OCI-LY7 (cell line): ENCODE data around the gene PABPN1L.

Source experiments
- EZH2phosphoT487 ChIP-seq: fragments of 200-600 bp; sonication (generic); IDR thresholded peaks from 2 replicates; pipeline ENCODE4 v1.6.1; 2018; ENCODE audit warnings: low read depth, borderline replicate concordance, mild to moderate bottlenecking, mixed run types, antibody characterized with exemption, low read length, moderate library complexity, mixed read lengths
- TF ChIP-seq, protein P1 (sequence below): fragments of 200-600 bp; sonication (generic); conservative IDR thresholded peaks from 2 replicates; pipeline ENCODE4 v1.5.1; 2014; ENCODE audit warnings: mild to moderate bottlenecking, antibody characterized with exemption, low read length, moderate library complexity, mixed read lengths

DNA sequence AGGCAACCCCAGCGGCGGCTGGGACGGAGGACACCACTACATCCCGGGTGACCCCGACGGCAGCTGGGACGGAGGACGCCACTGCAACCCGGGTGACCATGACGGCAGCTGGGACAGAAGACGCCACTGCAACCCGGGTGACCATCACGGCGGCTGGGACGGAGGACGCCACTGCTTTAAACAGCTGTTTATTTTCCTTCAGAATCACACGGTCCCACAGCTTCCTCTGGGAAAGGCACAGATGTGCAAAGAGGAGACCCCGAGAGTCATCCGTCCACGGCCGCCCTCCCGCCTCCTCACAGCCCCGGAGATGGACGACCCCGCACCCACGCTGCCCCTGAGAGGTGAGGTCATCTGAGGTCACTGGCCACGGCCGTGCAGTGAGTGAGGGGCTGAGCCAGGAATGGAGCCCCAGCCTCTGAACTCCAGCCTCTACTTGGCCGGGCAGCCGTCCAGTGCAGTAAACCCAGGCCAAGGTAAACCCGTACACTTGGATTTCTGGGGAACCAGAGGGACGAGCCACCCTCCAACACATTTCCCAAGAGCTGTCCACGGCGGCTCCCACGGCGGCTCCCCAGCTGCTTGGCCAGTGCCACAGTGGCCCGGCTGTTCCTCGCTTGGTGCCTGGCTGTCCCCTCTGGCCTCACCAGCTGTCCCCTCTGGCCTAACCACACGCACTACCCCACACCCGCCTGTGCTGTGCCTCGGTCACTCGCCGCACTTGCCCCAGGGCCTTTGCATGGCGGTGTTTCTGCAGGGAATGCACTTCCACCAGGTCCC is 43.2 kb upstream of the PABPN1L start:
- TF ChIP-seq, protein P1, sequence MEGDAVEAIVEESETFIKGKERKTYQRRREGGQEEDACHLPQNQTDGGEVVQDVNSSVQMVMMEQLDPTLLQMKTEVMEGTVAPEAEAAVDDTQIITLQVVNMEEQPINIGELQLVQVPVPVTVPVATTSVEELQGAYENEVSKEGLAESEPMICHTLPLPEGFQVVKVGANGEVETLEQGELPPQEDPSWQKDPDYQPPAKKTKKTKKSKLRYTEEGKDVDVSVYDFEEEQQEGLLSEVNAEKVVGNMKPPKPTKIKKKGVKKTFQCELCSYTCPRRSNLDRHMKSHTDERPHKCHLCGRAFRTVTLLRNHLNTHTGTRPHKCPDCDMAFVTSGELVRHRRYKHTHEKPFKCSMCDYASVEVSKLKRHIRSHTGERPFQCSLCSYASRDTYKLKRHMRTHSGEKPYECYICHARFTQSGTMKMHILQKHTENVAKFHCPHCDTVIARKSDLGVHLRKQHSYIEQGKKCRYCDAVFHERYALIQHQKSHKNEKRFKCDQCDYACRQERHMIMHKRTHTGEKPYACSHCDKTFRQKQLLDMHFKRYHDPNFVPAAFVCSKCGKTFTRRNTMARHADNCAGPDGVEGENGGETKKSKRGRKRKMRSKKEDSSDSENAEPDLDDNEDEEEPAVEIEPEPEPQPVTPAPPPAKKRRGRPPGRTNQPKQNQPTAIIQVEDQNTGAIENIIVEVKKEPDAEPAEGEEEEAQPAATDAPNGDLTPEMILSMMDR, result no peak
- no peak for TF ChIP-seq EZH2phosphoT487
